HG03095 (cell line): ENCODE measurements around the gene NANOS1.

Experiments
- ATAC-seq: cut with Tn5 transposase; IDR thresholded peaks from one replicate; pipeline ENCODE4 v1.9.1; 2021; ENCODE audit warnings: moderate library complexity; ENCODE audit not compliant: unreplicated experiment

The NANOS1 gene, protein sequence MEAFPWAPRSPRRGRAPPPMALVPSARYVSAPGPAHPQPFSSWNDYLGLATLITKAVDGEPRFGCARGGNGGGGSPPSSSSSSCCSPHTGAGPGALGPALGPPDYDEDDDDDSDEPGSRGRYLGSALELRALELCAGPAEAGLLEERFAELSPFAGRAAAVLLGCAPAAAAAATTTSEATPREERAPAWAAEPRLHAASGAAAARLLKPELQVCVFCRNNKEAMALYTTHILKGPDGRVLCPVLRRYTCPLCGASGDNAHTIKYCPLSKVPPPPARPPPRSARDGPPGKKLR

DNA sequence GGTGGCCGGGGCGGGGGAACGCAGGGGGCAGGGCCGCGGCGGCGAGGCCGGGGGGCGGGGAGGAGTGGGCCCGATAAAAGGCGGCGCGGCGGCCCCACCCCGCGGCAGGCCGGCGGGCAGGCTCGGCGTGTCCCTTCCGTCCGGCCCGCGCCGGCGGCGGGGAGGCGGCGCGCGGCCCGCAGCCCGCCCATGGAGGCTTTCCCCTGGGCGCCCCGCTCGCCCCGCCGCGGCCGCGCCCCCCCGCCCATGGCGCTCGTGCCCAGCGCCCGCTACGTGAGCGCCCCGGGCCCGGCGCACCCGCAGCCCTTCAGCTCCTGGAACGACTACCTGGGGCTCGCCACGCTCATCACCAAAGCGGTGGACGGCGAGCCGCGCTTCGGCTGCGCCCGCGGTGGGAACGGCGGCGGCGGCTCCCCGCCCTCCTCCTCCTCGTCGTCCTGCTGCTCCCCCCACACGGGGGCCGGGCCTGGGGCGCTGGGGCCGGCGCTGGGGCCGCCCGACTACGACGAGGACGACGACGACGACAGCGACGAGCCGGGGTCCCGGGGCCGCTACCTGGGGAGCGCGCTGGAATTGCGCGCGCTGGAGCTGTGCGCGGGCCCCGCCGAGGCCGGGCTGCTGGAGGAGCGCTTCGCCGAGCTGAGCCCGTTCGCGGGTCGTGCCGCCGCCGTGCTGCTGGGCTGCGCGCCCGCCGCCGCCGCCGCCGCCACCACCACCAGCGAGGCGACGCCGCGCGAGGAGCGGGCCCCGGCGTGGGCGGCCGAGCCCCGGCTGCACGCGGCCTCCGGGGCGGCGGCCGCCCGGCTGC lies at the start of gene NANOS1:
Gene NANOS1 (plus strand): TSS at position 102 of the 808 bp plus-strand sequence. CDS start 88 bp downstream, at position 190.
- peak; percentile 11 for ATAC-seq

DNA sequence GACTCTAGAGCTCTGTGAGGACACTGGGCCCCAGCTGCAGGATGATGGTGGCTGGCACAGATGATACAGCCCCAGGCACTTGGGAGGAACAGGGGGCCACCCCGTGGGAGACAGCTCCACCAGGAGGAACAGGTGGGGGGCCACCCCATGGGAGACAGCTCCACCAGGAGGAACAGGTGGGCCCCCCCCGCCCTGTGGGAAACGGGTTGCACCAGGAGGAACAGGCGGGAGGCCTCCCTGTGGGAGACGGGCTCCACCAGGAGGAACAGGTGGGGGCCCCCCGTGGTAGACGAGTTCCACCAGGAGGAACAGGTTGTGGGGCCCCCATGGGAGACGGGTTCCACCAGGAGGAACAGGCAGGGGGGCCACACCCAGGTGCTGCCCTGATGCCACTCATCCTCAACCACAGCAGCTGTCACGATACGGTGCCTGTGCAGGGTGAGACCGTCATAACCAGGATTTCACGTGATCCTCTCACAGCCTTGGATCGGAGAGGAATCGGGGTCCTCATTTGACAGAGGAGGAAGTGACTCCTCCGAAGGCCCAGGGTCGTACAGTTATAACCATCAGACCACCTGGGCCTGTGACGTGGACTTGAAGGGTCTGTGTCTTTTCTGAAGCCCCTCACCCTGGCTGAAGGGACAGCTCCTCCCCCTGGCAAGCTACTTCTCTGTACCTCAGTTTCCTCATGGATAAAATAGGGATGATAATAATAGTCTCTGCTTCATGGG lies 49.2 kb upstream of the NANOS1 start:
- ATAC-seq, result no peak

DNA sequence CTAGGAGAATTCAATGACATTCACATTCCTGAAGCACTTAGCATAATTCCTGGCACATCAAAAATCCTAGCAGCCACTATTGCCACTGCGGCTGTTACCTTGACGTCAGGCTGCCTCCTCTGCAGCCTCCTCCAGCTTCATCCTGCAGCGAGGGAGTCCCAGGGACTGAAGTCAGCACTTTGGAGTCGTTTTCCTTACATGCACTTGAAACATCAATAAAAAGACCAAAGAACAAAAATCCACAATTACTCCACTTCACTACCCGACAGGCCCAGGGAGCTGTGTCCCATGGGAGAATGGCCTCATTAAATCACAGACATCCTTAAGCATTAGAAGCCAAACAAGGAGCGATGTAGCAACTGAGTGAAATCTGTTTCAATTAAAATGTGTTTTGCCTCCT lies 48.6 kb upstream of the NANOS1 start:
- no peak for ATAC-seq

DNA sequence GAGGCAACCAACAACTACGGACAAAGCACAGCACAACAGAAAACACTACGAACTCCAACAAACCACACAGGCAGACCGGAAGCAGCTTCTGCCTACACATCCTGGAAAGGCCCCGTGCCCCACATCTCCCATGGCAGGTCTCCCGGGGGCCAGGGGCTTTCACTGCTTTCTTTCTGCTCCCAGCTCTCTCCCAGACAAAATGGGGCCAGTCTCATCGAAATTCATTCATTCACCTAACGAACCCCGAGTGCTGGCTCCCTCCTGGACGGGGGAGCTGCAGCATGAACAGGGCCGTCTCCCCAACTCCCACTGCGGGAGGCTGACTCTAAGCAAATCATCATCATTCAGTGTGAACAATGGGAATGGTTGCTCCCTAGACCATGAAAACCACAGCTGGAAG lies 47.6 kb upstream of the NANOS1 start:
- ATAC-seq, result no peak

DNA sequence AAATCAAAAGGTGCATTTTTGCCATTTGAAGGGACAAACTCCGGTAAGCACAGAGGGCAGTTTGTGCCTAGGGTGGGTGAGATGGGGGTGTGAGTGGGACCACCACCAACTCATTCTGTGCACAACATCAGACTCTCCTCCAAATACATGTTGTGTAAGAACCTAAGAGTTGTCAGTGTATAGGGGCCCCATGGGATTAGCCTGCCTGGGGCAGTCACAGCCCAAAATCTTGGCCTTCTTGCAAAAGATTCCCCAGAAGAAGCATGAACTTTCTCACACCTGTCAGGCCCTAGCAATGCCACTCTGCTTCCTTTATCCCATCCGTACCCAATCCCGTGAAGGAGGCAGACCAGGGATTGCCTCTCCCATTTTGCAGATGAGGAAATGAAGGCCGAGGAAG lies 47.1 kb upstream of the NANOS1 start:
- ATAC-seq, result no peak

DNA sequence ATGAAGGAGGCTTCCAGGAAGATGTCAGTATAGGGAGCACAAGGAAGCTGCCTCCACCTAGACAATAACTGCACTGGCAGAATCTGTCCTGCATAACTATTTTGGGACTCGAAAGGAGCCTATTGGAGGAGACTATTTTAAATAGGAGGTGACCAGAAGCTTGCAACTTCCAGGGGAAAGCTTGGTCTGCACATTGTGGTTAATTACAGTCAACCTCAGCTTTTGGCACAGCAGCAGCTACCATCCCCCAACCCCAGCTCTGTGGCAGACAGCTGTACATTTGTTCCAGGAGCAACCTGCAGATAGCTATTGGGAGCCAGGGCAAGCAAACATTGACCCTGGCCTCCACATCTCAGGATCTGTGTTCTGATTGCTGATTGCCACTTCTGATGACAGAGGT lies 46.3 kb upstream of the NANOS1 start:
- no peak for ATAC-seq

DNA sequence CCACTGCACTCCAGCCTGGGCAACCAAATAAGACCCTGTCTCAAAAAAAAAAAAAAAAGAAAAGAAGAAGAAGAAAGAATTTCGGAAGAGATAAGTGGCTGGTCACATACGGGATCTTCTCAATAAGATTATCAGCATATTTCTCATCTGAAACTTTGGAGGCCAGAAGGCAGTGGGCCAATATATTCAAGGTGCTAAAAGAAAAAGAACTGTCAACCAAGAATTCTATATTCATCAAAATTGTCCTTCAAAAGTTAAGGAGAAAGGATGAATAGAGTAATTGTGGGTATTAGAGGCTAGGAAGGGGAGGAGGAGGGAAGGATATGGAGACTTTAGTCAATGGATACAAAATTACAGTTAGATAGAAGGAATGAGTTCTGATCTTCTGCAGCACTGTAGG lies 43.9 kb upstream of the NANOS1 start:
- ATAC-seq, result no peak

DNA sequence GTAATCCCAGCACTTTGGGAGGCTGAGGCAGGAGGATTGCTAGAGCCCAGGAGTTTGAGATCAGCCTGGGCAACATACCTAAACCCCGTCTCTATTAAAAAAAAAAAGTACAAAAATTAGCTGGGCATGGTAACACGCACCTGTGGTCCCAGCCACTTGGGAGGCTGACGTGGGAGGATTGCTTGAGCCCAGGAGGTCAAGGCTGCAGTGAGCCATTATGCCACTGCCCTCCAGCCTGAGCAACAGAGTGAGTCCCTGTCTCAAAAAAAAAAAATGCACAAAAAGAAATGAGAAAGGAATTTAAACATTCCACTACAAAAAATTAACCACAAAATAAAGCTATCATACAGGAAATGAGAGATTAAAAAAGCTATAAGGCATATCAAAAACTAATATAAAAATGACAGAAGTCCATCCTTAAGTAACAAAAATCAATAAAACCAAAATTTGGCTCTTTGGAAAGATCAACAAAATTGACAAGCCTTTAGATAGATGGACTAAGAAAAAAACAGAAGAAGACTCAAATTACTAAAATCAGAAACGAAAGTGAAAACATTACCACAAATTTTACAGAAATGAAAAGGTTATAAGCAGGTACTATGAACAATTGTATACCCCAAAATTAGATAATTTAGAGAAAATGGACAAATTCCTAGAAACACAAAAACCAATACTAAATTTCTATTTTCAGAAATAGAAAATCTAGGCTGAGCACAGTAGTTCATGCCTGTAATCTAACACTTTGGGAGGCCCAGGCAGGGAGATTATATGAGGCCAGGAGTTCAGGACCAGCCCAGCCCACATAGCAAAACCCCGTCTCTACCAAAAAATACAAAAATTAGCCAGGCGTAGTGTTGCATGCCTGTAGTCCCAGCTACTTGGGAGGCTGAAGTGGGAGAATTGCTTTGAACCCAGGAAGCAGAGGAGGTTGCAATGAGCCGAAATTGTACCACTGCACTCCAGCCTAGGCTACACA lies 42.4 kb upstream of the NANOS1 start:
- peak; percentile 87 for ATAC-seq

DNA sequence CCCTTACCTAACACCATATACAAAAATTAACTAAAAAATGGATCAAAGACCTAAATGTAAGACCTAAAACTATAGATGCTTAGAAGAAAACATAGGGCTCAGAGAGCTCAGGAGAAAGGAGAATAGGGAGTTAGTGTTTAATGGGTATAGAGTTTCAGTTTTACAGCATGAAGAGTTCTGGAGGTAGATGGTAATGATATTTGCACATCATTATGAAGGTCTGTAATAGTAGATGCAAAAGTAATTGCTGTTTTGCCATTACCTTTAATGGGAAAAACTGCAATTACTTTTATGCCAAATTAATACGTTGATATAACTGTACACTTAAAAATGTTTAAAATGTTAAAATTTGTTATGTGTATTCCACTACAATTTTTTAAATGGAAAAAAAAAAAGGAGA lies 39.2 kb upstream of the NANOS1 start:
- no peak for ATAC-seq

DNA sequence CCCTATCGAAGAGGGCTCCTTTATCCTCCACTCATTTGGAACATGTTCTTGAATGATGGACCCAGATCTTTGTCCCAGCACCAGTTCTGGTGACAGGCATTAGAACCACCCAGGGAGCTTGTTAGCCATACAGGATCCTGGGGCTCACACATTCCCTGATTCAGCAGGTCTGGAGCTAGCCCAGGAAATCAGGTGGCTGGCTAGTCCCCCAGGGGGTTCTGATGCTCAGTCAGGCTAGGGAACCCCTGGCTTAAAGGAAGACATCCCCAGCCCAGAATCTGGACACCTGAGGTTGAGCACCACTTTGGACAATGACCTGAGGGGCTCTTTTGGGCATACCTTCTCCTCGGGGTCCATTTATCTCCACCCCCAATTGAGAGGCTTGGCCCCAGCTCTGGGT lies 37.0 kb upstream of the NANOS1 start:
- ATAC-seq, result no peak

DNA sequence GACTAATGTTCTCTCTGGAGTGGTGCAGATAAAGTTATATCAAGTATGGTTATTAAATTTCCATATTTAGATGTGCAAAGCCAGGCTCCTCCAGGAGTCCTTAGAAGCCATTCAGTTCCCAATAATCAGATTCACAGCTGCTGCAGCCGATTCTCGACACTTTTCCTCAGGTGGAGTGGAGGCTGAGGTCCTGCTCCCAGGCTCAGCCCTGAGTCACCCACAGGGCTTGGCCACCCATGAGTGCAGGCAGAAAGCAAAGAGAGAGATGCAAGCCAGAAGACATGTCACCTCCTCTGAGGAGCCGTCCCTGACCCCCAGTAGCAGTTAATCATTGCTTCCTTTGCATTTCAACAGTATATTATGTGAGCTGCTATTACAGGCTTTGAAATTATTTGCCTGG lies 36.3 kb upstream of the NANOS1 start:
- ATAC-seq, result no peak

DNA sequence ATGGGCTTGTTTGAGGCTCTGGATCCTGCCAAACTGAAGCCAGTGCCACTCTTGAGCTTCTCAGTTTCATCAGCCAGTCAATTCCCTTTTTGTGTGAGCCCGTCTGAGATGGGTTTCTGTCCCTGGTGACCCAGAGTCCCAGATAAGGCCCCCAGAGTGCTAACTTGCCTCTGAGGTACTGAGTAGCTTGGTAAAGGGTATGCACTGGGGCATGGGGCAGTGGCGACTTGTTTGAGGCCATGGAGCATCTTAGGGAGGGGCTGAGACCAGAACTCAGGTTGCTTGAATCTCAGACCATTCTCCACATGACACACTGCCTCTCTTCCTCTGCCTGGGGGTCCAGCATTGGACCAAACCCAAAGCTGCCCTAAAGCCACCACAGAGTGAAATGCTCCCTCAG lies 35.2 kb upstream of the NANOS1 start:
- ATAC-seq, result no peak

DNA sequence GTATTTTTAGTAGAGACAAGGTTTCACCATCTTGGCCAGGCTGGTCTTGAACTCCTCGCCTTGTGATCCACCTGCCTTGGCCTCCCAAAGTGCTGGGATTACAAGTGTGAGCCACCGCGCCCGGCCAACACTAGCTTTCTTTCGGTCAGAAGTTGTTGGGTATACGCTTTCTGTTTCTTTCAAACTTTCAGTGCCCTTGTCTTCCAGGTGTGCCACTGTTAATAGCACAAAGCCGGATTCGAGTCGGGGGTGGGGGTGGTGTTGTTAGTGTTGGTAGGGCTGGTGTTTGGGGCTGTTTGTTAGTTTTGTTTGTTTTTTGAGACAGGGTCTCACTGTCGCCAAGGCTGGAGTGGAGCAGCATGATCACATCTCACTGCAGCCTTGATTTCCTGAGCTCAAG lies 33.8 kb upstream of the NANOS1 start:
- no peak for ATAC-seq

DNA sequence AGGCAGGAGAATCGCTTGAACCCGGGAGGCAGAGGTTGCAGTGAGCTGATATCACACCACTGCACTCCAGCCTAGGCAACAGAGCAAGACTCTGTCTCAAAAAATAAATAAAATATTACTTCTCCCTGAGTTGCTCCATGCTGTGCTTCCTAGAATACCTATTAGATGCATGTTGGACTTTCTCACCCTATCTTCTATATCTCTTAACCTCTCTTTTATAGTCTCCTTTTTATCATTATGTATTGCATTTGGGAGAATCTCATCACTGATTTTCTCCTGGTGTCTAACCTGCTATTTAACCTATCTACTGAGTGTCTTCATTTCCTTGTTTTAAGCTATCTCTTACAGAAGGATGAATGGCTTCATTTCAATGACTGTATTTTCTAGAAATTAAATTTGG lies 32.1 kb upstream of the NANOS1 start:
- no peak for ATAC-seq

DNA sequence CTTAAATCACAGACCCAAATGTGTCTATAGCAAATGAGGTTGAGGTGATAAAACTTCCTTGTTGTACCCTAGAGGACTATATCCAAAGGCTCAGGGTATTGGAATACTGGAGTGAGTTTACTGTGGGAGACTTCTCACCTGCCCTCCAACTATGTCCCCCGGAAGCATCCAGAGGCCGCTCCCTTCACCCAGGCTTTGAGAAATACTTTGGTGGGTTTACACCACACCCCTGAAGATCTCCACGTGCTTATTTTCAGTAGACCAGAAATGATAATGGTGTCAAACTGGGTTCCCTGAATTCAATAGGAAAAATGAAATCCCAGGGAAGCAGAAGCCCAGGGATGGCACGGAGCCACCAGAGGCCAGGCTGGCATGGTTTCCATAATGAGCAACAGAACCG lies 31.3 kb upstream of the NANOS1 start:
- no peak for ATAC-seq

DNA sequence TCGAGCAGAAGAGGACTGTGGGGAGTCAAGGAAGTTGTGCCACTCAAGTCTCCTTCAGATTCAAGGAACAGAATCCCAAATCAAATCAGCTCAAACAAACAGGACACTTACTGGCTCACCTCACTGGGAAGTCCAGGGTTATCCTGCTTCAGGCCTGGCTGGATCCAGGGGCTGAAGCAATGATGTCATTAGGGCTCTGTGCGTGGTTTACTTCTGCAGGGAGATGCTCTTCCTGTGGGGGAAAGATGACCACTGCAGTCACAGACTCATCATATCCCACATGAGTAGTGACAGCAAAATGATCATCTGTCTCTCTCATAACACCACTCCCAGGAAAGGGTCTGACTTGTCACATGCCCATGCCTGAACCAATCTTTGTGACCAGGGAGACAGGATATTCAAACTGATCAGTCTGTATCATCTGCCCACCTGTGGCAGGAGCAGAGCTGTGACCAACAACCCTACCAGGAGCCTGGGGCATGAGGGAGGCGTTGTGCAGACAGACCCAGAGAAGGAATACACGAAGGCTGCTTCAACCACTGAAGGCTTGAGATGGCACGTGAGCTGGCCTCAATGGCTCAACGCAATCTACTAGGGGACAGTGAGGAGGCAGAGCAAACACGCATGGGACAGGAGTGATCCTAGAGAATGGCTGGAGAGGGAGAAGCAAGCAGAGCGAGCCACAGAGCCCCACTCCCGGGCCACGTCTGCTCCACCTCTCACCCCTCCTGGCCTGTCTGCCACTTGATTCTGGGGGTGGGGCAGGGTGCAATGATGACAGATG lies 27.6 kb upstream of the NANOS1 start:
- ATAC-seq, result no peak

DNA sequence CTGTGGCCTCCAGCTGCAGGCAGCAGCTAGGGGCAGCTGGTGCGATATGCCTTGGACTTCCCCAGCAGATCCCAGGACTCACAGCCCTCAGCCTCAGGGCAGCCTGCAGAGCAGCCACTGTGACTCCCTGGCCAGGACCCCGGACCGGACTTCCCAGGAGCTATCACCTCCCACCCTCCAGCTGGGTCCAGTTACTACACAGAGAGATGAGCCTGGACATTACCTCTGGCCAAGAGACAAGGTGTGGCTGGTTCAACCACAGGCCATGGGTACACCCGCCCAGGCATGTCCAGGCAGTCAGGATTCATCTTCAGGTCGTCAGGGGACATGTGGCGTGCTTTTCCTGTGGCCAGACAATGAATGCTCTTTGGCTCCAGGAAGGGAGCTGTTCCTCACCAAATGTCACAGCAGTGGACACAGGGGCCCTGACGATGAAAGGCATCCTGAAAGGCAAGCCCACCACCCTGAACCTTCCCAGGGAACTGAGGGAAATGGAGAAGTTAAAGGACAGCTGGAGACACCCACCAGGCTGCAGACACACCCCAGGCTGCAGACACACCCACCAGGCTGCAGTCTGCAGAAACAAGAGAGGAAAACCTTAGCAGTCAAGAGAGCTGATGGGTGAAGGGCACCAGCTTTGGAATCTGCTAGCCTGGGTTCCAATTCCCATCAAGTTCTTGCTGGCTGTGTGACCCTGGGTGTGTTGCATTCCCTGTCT lies 25.8 kb upstream of the NANOS1 start:
- no peak for ATAC-seq

DNA sequence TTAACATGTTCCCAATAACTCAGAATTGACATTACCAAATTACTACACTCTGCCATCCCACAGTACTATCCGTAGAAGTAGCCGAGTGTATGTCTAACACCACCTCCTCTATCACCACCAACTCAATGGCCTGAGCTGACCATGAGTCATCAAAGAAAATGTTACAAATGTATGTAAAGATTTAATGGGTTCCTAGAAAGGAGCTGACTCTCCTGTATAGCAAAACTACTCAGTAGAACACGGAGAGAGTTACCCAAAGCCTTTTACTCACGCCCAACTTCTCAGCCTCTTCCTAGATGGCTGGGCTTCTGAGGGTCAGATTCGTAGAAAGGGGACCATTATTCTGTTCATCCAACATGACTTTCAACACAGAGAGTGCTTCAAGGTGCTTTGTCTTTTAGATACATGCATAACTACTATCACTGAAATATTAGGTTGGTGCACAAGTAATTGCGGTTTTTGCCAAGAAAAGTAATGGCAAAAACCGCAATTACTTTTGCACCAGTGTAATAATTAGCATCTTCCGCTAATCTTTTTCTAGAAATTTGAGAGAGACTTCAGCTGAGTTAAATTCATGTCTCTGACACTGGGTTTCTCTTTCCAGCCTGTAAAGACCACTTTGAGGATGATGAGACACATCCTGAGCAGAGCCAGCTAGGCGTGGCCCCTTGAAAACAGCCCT lies 24.0 kb upstream of the NANOS1 start:
- ATAC-seq, result no peak
